SJSA1 (cell line): ENCODE results near the gene SECTM1. TPM values are rescaled to one million over a fixed set of nuclear protein-coding genes. Genes with fewer than 3 reads are reported as not detected.
A peak's percentile ranks its signal among the peaks of the same experiment; 100 is the strongest.
"Not testable (repeated sequence)": the region's sequence is repeated elsewhere in the genome, so short reads cannot be mapped to it uniquely, and the experiment has no call there.

Experiments used
- DNase-seq, 2 experiments: peaks; one replicate each; pipeline ENCODE4 v3.0.0-alpha.2; 2015 to 2020; ENCODE audit warnings: low spot score in 2 of 2, low read depth in 1 of 2
- H3K27ac ChIP-seq: fragments of 250-450 bp; sonication (Bioruptor Pico); 2 replicates; pipeline ENCODE4 v1.5.1; 2020; ENCODE audit warnings: mild to moderate bottlenecking, moderate library complexity
- H3K27me3 ChIP-seq: fragments of 250-450 bp; sonication (Bioruptor Pico); replicated peaks from 2 replicates; pipeline ENCODE4 v1.5.1; 2020; ENCODE audit warnings: mild to moderate bottlenecking, moderate library complexity
- H3K36me3 ChIP-seq: fragments of 250-450 bp; sonication (Bioruptor Pico); 2 replicates; pipeline ENCODE4 v1.5.1; 2020; ENCODE audit warnings: mild to moderate bottlenecking
- H3K4me1 ChIP-seq: fragments of 250-450 bp; sonication (Bioruptor Pico); replicated peaks from 2 replicates; pipeline ENCODE4 v1.6.1; 2021; ENCODE audit warnings: mild to moderate bottlenecking
- H3K4me3 ChIP-seq: fragments of 250-450 bp; sonication (Bioruptor Pico); 2 replicates; pipeline ENCODE4 v1.5.1; 2020; ENCODE audit warnings: mild to moderate bottlenecking
- H3K9me3 ChIP-seq: fragments of 250-450 bp; sonication (Bioruptor Pico); replicated peaks from 2 replicates; pipeline ENCODE4 v1.5.1; 2020; ENCODE audit warnings: mild to moderate bottlenecking
- total RNA-seq: library from RNA; depleted of rRNA; stranded (reverse); fragments of >200 nt; shearing (Covaris generic); gene quantifications from 2 replicates; pipeline ENCODE4 v1.2.3, GENCODE V29; 2014; rRNA removed

Gene SECTM1
- total RNA-seq: 5.3 and 6.3 TPM in 2 replicates

- Histone ChIP-seq H3K27ac (no peak within 1 kb of the TSS), H3K4me1 (peaks cover 64% of the 10 kb centered on the region), H3K9me3 (no peaks in the 10 kb centered on the region), H3K27me3 (peaks cover 4% of the 10 kb centered on the region), H3K36me3 (no peaks in the 10 kb centered on the region), H3K4me3 (peak within 1 kb of the TSS; percentile 52)
- DNase-seq: peak in 1 of 2 experiments; percentile 53
Measured at GRCh38 chr17:82333279-82334171, at the start of gene SECTM1. Gene SECTM1, minus strand, starts transcription at chr17:82333766. Its CDS starts 6,526 bp downstream, at chr17:82327240.

DNA sequence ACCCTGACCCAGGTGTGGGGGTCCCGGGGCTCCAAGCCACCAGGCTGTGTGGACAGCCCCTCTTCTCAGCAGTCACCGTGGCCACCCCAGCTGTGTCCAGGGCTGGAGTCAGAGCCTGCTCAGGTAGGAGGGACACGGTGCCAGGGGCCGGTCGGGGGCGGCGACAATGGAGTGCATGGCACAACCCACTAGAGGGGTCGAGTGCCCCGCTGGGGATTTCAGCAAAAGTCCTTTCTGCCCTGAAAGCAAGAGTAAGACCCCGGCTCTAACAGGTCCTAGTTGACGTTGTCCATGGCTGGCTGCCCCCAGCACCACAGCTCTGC is 49.3 kb upstream of the SECTM1 start:
- H3K27ac ChIP-seq: no peak overlapping the region
- H3K27me3 ChIP-seq: peaks cover 19% of the 10 kb centered on the region
- H3K36me3 ChIP-seq: no peaks in the 10 kb centered on the region
- no peak overlapping the region for H3K4me3 ChIP-seq
- no peak for DNase-seq
- H3K9me3 ChIP-seq: no peaks in the 10 kb centered on the region
- H3K4me1 ChIP-seq: peaks cover 40% of the 10 kb centered on the region

DNA sequence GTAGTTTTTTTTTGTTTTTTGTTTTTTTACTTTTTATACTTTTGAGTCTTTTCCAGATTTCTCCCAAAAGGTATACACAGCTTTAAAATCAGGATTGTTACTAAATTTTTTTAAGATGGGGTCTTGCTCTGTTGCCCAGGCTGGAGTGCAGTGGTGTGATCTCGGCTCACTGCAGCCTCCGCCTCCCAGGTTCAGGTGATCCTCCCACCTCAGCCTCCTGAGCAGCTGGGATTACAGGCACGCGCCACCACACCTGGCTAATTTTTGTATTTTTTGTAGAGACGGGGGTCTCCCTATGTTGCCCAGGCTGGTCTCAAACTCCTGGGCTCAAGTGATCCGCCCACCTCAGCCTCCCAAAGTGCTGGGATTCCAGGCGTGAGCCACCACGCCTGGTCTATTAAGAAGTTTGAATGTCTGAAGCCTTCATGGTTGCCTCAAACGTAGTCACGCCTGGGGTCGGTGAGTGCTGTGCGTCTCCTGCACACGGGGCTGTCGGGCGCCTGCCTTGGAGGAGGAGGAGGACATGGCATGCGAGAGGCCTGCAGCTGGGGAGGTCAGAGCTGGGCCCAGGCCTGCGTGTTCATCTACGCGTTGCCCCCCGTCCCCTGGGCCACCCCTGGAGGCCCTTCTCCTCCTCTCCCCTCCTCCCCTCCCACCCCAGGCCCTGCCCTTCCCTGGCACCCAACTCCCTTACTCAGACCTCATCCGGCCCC is 48.8 kb upstream of the SECTM1 start:
- H3K36me3 ChIP-seq, H3K9me3 ChIP-seq, H3K27ac ChIP-seq, DNase-seq, H3K4me3 ChIP-seq: not testable (repeated sequence)
- H3K27me3 ChIP-seq: peaks cover 19% of the 10 kb centered on the region
- H3K4me1 ChIP-seq: peaks cover 35% of the 10 kb centered on the region

DNA sequence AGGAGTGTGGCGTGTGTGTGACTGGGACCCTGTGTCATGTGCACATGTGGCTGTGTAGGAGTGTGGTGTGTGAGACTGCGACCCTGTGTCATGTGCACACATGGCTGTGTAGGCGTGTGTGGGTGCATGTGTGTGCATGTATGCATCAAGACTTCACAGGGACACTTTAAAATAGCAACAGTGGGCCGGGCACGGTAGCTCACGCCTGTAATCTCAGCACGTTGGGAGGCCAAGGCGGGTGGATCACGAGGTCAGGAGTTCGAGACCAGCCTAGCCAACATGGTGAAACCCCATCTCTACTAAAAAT is 48.1 kb upstream of the SECTM1 start:
- not testable (repeated sequence) for DNase-seq, H3K9me3 ChIP-seq

GRCh38 chr17:82380860-82381702 is 47.5 kb upstream of the SECTM1 start:
- Histone ChIP-seq H3K9me3 (no peaks in the 10 kb centered on the region), H3K36me3 (no peaks in the 10 kb centered on the region), H3K27ac (no peak overlapping the region), H3K4me3 (0 out of 2 replicates have a peak overlapping the region, but pooled peaks have one; percentile 8), H3K27me3 (peaks cover 23% of the 10 kb centered on the region), H3K4me1 (peaks cover 23% of the 10 kb centered on the region)
- DNase-seq: peak in 1 of 2 experiments; percentile 30

More for the DNA sequence above, 48.1 kb upstream of the SECTM1 start:
- peaks cover 20% of the 10 kb centered on the region for H3K27me3 ChIP-seq
- not testable (repeated sequence) for H3K4me3 ChIP-seq, H3K27ac ChIP-seq, H3K36me3 ChIP-seq
- peaks cover 28% of the 10 kb centered on the region for H3K4me1 ChIP-seq

GRCh38 chr17:82378741-82379021 is 45.1 kb upstream of the SECTM1 start:
- Histone ChIP-seq H3K36me3 (no peaks in the 10 kb centered on the region), H3K27me3 (peaks cover 32% of the 10 kb centered on the region), H3K27ac (no peak overlapping the region), H3K4me3 (no peak overlapping the region), H3K9me3 (no peaks in the 10 kb centered on the region), H3K4me1 (peaks cover 6% of the 10 kb centered on the region)
- DNase-seq: no peak

DNA sequence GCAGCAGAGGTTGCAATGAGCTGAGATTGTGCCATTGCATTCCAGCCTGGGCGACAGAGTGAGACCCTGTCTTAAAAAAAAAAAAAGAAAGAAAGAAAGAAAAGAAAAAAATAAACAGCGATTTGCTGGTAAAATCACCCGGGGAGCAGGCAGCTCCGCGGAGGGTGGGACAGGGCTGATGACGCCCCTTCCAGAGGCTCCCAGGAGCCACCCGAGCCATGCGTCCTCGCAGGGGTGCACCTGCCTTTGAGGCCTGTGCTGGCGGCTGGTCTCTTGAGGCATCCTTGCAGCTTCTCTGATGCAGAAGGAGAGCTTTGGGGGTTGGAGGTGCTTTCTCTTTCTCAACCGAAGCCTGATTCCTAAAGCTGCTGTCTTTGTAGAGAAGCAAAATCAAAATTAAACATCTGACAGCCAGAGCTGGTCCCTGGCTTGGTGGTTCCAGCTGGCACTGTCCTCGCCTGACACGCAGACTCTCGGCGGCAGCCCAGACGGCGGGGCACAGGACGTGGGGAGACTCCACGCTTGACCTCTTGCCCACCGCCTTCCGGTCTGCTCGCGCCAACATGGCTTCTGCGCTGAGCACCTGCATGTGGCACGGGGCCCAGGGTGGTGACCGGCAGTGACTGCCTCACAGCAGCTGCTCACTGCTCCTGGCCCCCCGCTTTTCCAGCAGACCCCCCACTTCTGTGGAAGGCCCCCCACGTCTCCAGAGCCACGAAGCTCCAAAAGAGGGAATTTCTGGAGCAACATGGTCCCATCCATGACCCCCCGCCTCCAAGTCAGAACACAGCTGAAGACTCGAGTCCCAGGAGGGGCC is 44.6 kb upstream of the SECTM1 start:
- H3K9me3 ChIP-seq: no peaks in the 10 kb centered on the region
- no peak overlapping the region for H3K27ac ChIP-seq
- no peaks in the 10 kb centered on the region for H3K36me3 ChIP-seq
- peaks cover 37% of the 10 kb centered on the region for H3K27me3 ChIP-seq
- no peak overlapping the region for H3K4me3 ChIP-seq
- peaks cover 6% of the 10 kb centered on the region for H3K4me1 ChIP-seq
- no peak for DNase-seq

DNA sequence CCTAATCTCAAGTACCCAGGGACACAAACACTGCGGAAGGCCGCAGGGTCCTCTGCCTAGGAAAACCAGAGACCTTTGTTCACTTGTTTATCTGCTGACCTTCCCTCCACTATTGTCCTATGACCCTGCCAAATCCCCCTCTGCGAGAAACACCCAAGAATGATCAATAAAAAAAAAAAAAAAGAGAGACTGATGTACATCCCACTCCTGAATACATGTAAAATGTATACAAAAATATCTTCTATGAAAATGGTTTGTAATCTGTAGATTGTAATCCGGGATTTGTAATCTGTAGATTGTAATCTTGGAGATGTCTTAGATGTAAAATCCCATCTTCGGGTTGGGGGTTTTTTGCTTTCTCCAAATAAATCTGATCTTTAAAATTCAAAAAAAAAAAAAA is 43.7 kb upstream of the SECTM1 start:
- not testable (repeated sequence) for H3K9me3 ChIP-seq, H3K4me3 ChIP-seq, H3K4me1 ChIP-seq, H3K36me3 ChIP-seq, DNase-seq, H3K27ac ChIP-seq
- peaks cover 43% of the 10 kb centered on the region for H3K27me3 ChIP-seq

GRCh38 chr17:82376042-82376730 is 42.6 kb upstream of the SECTM1 start:
- no peak overlapping the region for H3K4me3 ChIP-seq
- H3K27ac ChIP-seq: no peak overlapping the region
- no peaks in the 10 kb centered on the region for H3K36me3 ChIP-seq
- peaks cover 54% of the 10 kb centered on the region for H3K27me3 ChIP-seq
- H3K4me1 ChIP-seq: peaks cover 13% of the 10 kb centered on the region
- H3K9me3 ChIP-seq: no peaks in the 10 kb centered on the region
- DNase-seq: no peak

GRCh38 chr17:82375359-82376041 is 41.9 kb upstream of the SECTM1 start:
- Histone ChIP-seq H3K9me3 (no peaks in the 10 kb centered on the region), H3K4me1 (peaks cover 15% of the 10 kb centered on the region), H3K4me3 (no peak overlapping the region), H3K27ac (no peak overlapping the region), H3K36me3 (no peaks in the 10 kb centered on the region), H3K27me3 (peaks cover 56% of the 10 kb centered on the region)
- no peak for DNase-seq

- H3K27me3 ChIP-seq: peaks cover 57% of the 10 kb centered on the region
- H3K9me3 ChIP-seq: no peaks in the 10 kb centered on the region
- DNase-seq: no peak
- H3K27ac ChIP-seq: no peak overlapping the region
- H3K4me1 ChIP-seq: peaks cover 17% of the 10 kb centered on the region
- H3K36me3 ChIP-seq: no peaks in the 10 kb centered on the region
- no peak overlapping the region for H3K4me3 ChIP-seq
Measured at GRCh38 chr17:82374626-82375331, 41.2 kb upstream of the SECTM1 start.
